K562 (cell line): Measurements from ENCODE around the gene EXOC7. TPM values are rescaled to one million over a fixed set of nuclear protein-coding genes. Genes with fewer than 3 reads are reported as not detected.

Experiments used
- ATAC-seq: fragments of 200-7000 bp; cut with Tn5 transposase; 3 replicates; pipeline ENCODE4 v1.9.1; 2020; ENCODE audit warnings: moderate library complexity
- BruUV-seq: library from RNA; stranded (reverse); fragments of 400-500 nt; replicated peaks from 2 replicates; lab custom pipeline; 2021; lab: Mats Ljungman, UMichigan
- CTCF ChIA-PET: fragments of 300-600 bp; formaldehyde crosslinking; extraction: SDS; loops from one replicate; lab custom pipeline; 2021; ENCODE audit warnings: low intra/inter-chr PET ratio; lab: Yijun Ruan, JAX
- POLR2A ChIA-PET: fragments of 300-600, 350-650 bp; sonication (Branson Sonifier 250); formaldehyde crosslinking; extraction: SDS; loops from one replicate; lab custom pipeline; 2021; ENCODE audit warnings: antibody characterized with exemption, inconsistent platforms; lab: Yijun Ruan, JAX
- DNase-seq, 4 experiments: peaks; one replicate each; pipeline versions ENCODE4 v3.0.0 to v3.0.0-alpha.2; 2011 to 2018; ENCODE audit warnings: low spot score in 3 of 4, mixed read lengths in 3 of 4; ENCODE audit errors: extremely low read depth in 1 of 4
- FAIRE-seq: peaks from 2 replicates; lab custom pipeline; 2011; peaks lifted over from hg19 to GRCh38; lab: Jason Lieb, UNC
- H2AFZ ChIP-seq: 2 replicates; pipeline ENCODE4 v1.6.0; 2011; ENCODE audit warnings: low read depth, low read length, control low read depth, inconsistent platforms
- H3K27ac ChIP-seq: fragments of 200-600 bp; 3 replicates; pipeline ENCODE4 v1.8.0; 2011; ENCODE audit warnings: low read depth, mild to moderate bottlenecking, control low read depth, inconsistent platforms, low read length, moderate library complexity, mixed read lengths; ENCODE audit errors: extremely low read depth
- H3K27me3 ChIP-seq, 2 experiments: fragments of 300-600 bp in 1 of 2; 2 replicates in 1 of 2; 3 replicates in 1 of 2; pipeline versions ENCODE4 v1.6.0 to v1.8.0; 2011; ENCODE audit warnings: inconsistent platforms in 2 of 2, low read length in 2 of 2, mild to moderate bottlenecking in 1 of 2, mixed read lengths in 1 of 2, moderate library complexity in 1 of 2; ENCODE audit not compliant: control insufficient read depth in 2 of 2, insufficient read depth in 2 of 2
- H3K36me3 ChIP-seq: fragments of 300-600 bp; 3 replicates; pipeline ENCODE4 v1.8.0; 2011; ENCODE audit warnings: mild to moderate bottlenecking, low read length, inconsistent platforms; ENCODE audit not compliant: control insufficient read depth, insufficient read depth
- H3K4me1 ChIP-seq, 2 experiments: fragments of 200-600 bp in 1 of 2; replicated peaks in 1 of 2; 2 replicates in 1 of 2; 3 replicates in 1 of 2; pipeline versions ENCODE4 v1.5.1 to v1.8.0; 2011; ENCODE audit warnings: inconsistent platforms in 2 of 2, low read length in 2 of 2, mild to moderate bottlenecking in 1 of 2, mixed read lengths in 1 of 2, moderate library complexity in 1 of 2; ENCODE audit not compliant: control insufficient read depth in 2 of 2, insufficient read depth in 2 of 2
- H3K4me2 ChIP-seq: 2 replicates; pipeline ENCODE4 v1.6.1; 2011; ENCODE audit warnings: low read length, control low read depth, inconsistent platforms, mixed read lengths; ENCODE audit not compliant: insufficient read depth
- H3K4me3 ChIP-seq: fragments of 200-600 bp; sonication (generic), shearing (Covaris generic); 2 replicates; pipeline ENCODE4 v1.5.1; 2016; ENCODE audit warnings: control low read depth, inconsistent platforms
- H3K79me2 ChIP-seq: fragments of 200-600 bp; 3 replicates; pipeline ENCODE4 v1.8.0; 2011; ENCODE audit warnings: low read length, inconsistent platforms; ENCODE audit not compliant: control insufficient read depth, insufficient read depth
- H3K9ac ChIP-seq, 2 experiments: 2 replicates each; pipeline versions ENCODE4 v1.6.0 to v1.6.1; 2011; ENCODE audit warnings: low read depth in 2 of 2, low read length in 2 of 2, control low read depth in 1 of 2, inconsistent platforms in 1 of 2, mild to moderate bottlenecking in 1 of 2, mixed read lengths in 1 of 2; ENCODE audit not compliant: insufficient read depth in 1 of 2
- H3K9me1 ChIP-seq: one replicate; pipeline ENCODE4 v1.6.0; 2011; ENCODE audit warnings: inconsistent platforms, mild to moderate bottlenecking, low read length, moderate library complexity; ENCODE audit not compliant: control insufficient read depth, insufficient read depth
- H3K9me3 ChIP-seq: replicated peaks from 2 replicates; pipeline ENCODE4 v1.5.1; 2011; ENCODE audit warnings: low read depth, low read length, inconsistent platforms; ENCODE audit not compliant: control insufficient read depth, insufficient read depth
- H4K20me1 ChIP-seq: replicated peaks from 2 replicates; pipeline ENCODE4 v1.6.1; 2011; ENCODE audit warnings: low read length, inconsistent platforms, mixed read lengths; ENCODE audit not compliant: control insufficient read depth, insufficient read depth
- ARNT ChIP-seq, 2 experiments: fragments of 450-650 bp; IDR thresholded peaks; 2 replicates each; pipeline ENCODE4 v1.6.1; 2016; ENCODE audit warnings: mild to moderate bottlenecking in 1 of 2
- ZBTB17 ChIP-seq: fragments of 450-650 bp; formaldehyde crosslinking; IDR thresholded peaks from 2 replicates; pipeline ENCODE4 v1.4.0; 2020; ENCODE audit warnings: mild to moderate bottlenecking
- ZNF3 ChIP-seq: fragments of 250-450 bp; sonication (Bioruptor Pico); IDR thresholded peaks from 2 replicates; pipeline ENCODE4 v1.5.0; 2021; ENCODE audit warnings: mild to moderate bottlenecking, moderate library complexity
- ZNF354B ChIP-seq: fragments of 250-450 bp; sonication (Bioruptor Pico); IDR thresholded peaks from 2 replicates; pipeline ENCODE4 v1.4.0; 2020
- WGBS: fragments of 100-300 bp; shearing (Covaris generic); methylation state at CpG from one replicate; pipeline ENCODE4 v1.1.6; 2016; ENCODE audit warnings: low coverage, mixed read lengths; ENCODE audit not compliant: insufficient coverage; ENCODE audit errors: missing lambda C conversion rate; 5-methylcytosine and 5-hydroxymethylcytosine counted together
- in situ Hi-C: fragments of 300-500 bp; cut with MboI; formaldehyde crosslinking; loops from 4 replicates; pipeline ENCODE4 v1.15.0; 2018; ENCODE audit warnings: inconsistent platforms, mixed read lengths
- intact Hi-C: fragments of 100-400 bp; cut with micrococcal nuclease; formaldehyde crosslinking; loops from 2 replicates; pipeline ENCODE4 v1.14.2; 2022
- polyA plus RNA-seq, 8 experiments: library from polyadenylated mRNA; depleted of rRNA in 4 of 8; stranded (reverse) in 5 of 8; unstranded in 3 of 8; fragments of >200 nt; fragmentation: Nextera tagmentation in 2 of 8; fragmentation: Illumina TruSeq in 1 of 8; extraction: Ambion mirVana in 2 of 8; extraction: Trizol in 1 of 8; gene quantifications; 2 replicates each; pipeline versions ENCODE4 v1.2.1 to v1.2.3, GENCODE V29; 2011 to 2014; ENCODE audit warnings: inconsistent platforms in 1 of 8, missing spikeins in 1 of 8
- total RNA-seq, 7 experiments: library from RNA; depleted of rRNA in 6 of 7; stranded (reverse); fragments of >200 nt in 6 of 7; fragmentation: Illumina TruSeq in 2 of 7; extraction: Trizol in 2 of 7; gene quantifications; 2 replicates each; pipeline versions ENCODE4 v1.2.1 to v1.2.3, GENCODE V29; 2011 to 2021; ENCODE audit warnings: low replicate concordance in 1 of 7
- TF ChIP-seq, protein P1 (sequence below): sonication (generic); formaldehyde crosslinking; IDR thresholded peaks from 2 replicates; pipeline ENCODE4 v1.8.0; 2022; ENCODE audit warnings: mild to moderate bottlenecking, missing genetic modification reagents, borderline replicate concordance
- TF ChIP-seq, protein P2 (sequence below): sonication (generic); formaldehyde crosslinking; IDR thresholded peaks from 2 replicates; pipeline ENCODE4 v1.8.1; 2022; ENCODE audit warnings: missing genetic modification reagents
- TF ChIP-seq, protein P3 (sequence below): sonication (generic); formaldehyde crosslinking; IDR thresholded peaks from 2 replicates; pipeline ENCODE4 v1.8.1; 2023; ENCODE audit warnings: mild to moderate bottlenecking, missing genetic modification reagents

EXOC7 gene
- total and polyA plus RNA-seq, 9 of the 15 experiments (the other 6 are each of a cell fraction or from before 2014, with no cell fraction given) = 18.6 to 57.0 (median 35.0) TPM

DNA sequence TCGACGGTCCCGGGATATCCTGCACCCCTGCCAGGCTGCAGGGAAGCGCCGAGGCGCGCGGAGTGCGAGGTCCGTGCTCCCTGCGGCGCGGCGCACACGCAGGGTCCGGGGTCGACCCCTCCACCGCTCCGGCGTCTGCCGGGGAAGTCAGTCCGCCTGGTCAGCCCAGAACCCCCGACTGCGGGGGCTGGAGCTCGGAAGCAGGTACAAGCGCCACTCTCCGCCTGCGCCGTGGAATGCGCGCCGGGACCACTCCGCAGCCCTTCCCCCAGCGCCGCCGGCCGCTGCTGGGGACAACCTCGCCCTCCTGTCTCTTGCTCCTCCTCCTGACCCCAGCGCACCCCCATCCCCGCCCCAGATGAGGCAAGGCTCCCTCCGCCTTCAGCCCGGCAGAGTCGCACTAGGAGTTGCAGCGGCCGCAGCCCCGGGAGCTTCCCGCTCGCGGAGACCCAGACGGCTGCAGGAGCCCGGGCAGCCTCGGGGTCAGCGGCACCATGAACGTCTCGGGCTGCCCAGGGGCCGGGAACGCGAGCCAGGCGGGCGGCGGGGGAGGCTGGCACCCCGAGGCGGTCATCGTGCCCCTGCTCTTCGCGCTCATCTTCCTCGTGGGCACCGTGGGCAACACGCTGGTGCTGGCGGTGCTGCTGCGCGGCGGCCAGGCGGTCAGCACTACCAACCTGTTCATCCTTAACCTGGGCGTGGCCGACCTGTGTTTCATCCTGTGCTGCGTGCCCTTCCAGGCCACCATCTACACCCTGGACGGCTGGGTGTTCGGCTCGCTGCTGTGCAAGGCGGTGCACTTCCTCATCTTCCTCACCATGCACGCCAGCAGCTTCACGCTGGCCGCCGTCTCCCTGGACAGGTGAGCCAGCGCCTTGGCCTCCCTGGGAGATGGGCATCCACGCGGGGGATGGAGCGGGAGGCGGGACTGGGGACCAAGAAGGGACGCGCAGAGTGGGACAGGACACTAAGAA is 28.9 kb downstream of the EXOC7 start, which contains the start of gene GALR2:
TSS of gene GALR2 (plus strand) at position 392 of the 974 bp plus-strand sequence. CDS start at position 495, 103 bp downstream.
- Histone ChIP-seq H3K4me3 (no peak within 1 kb of the TSS), H3K9me3 (no peaks in the 10 kb centered on the region), H3K27me3 (peaks cover 18 to 41% of the 10 kb centered on the region in 2 experiments; a peak in 4 of 5 replicates), H3K36me3 (peaks cover 11% of the 10 kb centered on the region; the same call in 2 of the 3 replicates), H3K4me1 (peaks cover 5 to 51% of the 10 kb centered on the region in 2 experiments), H2AFZ (no peak within 1 kb of the TSS), H3K4me2 (no peak within 1 kb of the TSS), H3K9me1 (peaks cover 4% of the 10 kb centered on the region), H3K9ac (no peak within 1 kb of the TSS; a peak in 1 of 4 replicates), H3K79me2 (peaks cover 34% of the 10 kb centered on the region), H4K20me1 (peaks cover 13% of the 10 kb centered on the region; the same call in 1 of the 2 replicates), H3K27ac (no peak within 1 kb of the TSS)
- BruUV-seq = no TSS peak
- in situ Hi-C loops = no loop called here
- DNase-seq (peak in 1 of 4 experiments; percentile 35), ATAC-seq (no peak), FAIRE-seq (no peak)
- TF ChIP-seq, protein P1, sequence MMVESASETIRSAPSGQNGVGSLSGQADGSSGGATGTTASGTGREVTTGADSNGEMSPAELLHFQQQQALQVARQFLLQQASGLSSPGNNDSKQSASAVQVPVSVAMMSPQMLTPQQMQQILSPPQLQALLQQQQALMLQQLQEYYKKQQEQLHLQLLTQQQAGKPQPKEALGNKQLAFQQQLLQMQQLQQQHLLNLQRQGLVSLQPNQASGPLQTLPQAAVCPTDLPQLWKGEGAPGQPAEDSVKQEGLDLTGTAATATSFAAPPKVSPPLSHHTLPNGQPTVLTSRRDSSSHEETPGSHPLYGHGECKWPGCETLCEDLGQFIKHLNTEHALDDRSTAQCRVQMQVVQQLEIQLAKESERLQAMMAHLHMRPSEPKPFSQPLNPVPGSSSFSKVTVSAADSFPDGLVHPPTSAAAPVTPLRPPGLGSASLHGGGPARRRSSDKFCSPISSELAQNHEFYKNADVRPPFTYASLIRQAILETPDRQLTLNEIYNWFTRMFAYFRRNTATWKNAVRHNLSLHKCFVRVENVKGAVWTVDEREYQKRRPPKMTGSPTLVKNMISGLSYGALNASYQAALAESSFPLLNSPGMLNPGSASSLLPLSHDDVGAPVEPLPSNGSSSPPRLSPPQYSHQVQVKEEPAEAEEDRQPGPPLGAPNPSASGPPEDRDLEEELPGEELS = no peak
- TF ChIP-seq ZNF354B (CRISPR knock-in tag) (no peak), ZBTB17 (no peak), ZNF3 (no peak), ARNT (IDR thresholded peaks at IDR 0.05) (no peak)
- TF ChIP-seq, protein P2, sequence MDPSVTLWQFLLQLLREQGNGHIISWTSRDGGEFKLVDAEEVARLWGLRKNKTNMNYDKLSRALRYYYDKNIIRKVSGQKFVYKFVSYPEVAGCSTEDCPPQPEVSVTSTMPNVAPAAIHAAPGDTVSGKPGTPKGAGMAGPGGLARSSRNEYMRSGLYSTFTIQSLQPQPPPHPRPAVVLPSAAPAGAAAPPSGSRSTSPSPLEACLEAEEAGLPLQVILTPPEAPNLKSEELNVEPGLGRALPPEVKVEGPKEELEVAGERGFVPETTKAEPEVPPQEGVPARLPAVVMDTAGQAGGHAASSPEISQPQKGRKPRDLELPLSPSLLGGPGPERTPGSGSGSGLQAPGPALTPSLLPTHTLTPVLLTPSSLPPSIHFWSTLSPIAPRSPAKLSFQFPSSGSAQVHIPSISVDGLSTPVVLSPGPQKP (CRISPR knock-in tag) = no peak
- TF ChIP-seq, protein P3, sequence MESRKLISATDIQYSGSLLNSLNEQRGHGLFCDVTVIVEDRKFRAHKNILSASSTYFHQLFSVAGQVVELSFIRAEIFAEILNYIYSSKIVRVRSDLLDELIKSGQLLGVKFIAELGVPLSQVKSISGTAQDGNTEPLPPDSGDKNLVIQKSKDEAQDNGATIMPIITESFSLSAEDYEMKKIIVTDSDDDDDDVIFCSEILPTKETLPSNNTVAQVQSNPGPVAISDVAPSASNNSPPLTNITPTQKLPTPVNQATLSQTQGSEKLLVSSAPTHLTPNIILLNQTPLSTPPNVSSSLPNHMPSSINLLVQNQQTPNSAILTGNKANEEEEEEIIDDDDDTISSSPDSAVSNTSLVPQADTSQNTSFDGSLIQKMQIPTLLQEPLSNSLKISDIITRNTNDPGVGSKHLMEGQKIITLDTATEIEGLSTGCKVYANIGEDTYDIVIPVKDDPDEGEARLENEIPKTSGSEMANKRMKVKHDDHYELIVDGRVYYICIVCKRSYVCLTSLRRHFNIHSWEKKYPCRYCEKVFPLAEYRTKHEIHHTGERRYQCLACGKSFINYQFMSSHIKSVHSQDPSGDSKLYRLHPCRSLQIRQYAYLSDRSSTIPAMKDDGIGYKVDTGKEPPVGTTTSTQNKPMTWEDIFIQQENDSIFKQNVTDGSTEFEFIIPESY (CRISPR knock-in tag) = 0 out of 2 replicates have a peak, but pooled peaks have one; percentile 10
- ChIA-PET CTCF (no interaction called here), POLR2A (no interaction called here)
- 44% methylated on average over 47 of the region's 92 CpGs for WGBS
- intact Hi-C loops = no loop called here
